B cell (primary cell): ENCODE results near the gene MYO16. TPM values are rescaled to one million over a fixed set of nuclear protein-coding genes. Genes with fewer than 3 reads are reported as not detected.

ENCODE experiments used
- ATAC-seq: fragments of 200-7000 bp; cut with Tn5 transposase; one replicate; pipeline ENCODE4 v1.10.0; 2021; ENCODE audit warnings: low read depth, mild to moderate bottlenecking, moderate number of reproducible peaks, moderate library complexity
- CTCF ChIA-PET: fragments of 350-600 bp; sonication (Branson Sonifier 250); formaldehyde crosslinking; loops from one replicate; lab custom pipeline; 2021; ENCODE audit warnings: antibody characterized with exemption, inconsistent platforms; lab: Charles Lee
- POLR2A ChIA-PET: fragments of 350-600 bp; sonication (Branson Sonifier 250); formaldehyde crosslinking; loops from one replicate; lab custom pipeline; 2021; ENCODE audit warnings: antibody characterized with exemption; lab: Charles Lee
- DNase-seq: peaks from one replicate; pipeline ENCODE4 v3.0.0; 2013
- H2AFZ ChIP-seq: 2 replicates; pipeline ENCODE4 v1.6.1; 2012; ENCODE audit warnings: mild to moderate bottlenecking, low read depth, low read length; ENCODE audit not compliant: insufficient read depth, poor library complexity, severe bottlenecking
- H3K27ac ChIP-seq, 2 donors: 1 replicate in 1 of 2; 2 replicates in 1 of 2; pipeline ENCODE4 v1.5.1; 2012 to 2013; ENCODE audit warnings: low read length in 2 of 2, mild to moderate bottlenecking in 2 of 2, moderate library complexity in 1 of 2
- H3K27me3 ChIP-seq, 4 experiments: fragments of 200-600 bp in 1 of 4; sonication (generic) in 1 of 4; replicated peaks in 1 of 4; 1 replicate in 2 of 4; 2 replicates in 2 of 4; pipeline versions ENCODE4 v1.6.1 to v1.7.0; 2013 to 2016; ENCODE audit warnings: low read length in 3 of 4, mild to moderate bottlenecking in 2 of 4, mixed read lengths in 1 of 4, moderate library complexity in 1 of 4; ENCODE audit not compliant: insufficient read depth in 4 of 4, control insufficient read depth in 3 of 4; ENCODE audit errors: control extremely low read depth in 1 of 4
- H3K36me3 ChIP-seq, 2 experiments: replicated peaks in 1 of 2; 1 replicate in 1 of 2; 2 replicates in 1 of 2; pipeline versions ENCODE4 v1.6.1 to v1.7.1; 2013; ENCODE audit warnings: low read length in 1 of 2; ENCODE audit not compliant: insufficient read depth in 2 of 2, control insufficient read depth in 1 of 2; ENCODE audit errors: control extremely low read depth in 1 of 2, extremely low read depth in 1 of 2
- H3K4me1 ChIP-seq, 2 donors: fragments of 200-600 bp in 1 of 2; sonication (generic) in 1 of 2; 1 replicate in 1 of 2; 2 replicates in 1 of 2; pipeline versions ENCODE4 v1.5.1 to v1.6.1; 2013 to 2017; ENCODE audit warnings: low read length in 2 of 2; ENCODE audit not compliant: control insufficient read depth in 2 of 2, insufficient read depth in 2 of 2
- H3K4me2 ChIP-seq: replicated peaks from 2 replicates; pipeline ENCODE3; 2012; ENCODE audit warnings: mild to moderate bottlenecking, low read depth, low read length; ENCODE audit not compliant: poor library complexity, severe bottlenecking
- H3K4me3 ChIP-seq, 5 experiments: fragments of 200-600 bp in 1 of 5; sonication (generic) in 1 of 5; 1 replicate in 3 of 5; 2 replicates in 2 of 5; pipeline versions ENCODE4 v1.5.1 to v1.7.0; 2011 to 2016; ENCODE audit warnings: low read length in 4 of 5, mild to moderate bottlenecking in 4 of 5, low read depth in 2 of 5, control low read depth in 1 of 5, moderate library complexity in 1 of 5; ENCODE audit not compliant: insufficient read depth in 1 of 5; ENCODE audit errors: control extremely low read depth in 1 of 5, extremely low read depth in 1 of 5
- H3K79me2 ChIP-seq: fragments of 200-600 bp; sonication (generic); one replicate; pipeline ENCODE4 v1.6.0; 2016; ENCODE audit warnings: low read length; ENCODE audit not compliant: control insufficient read depth, insufficient read depth
- H3K9ac ChIP-seq: fragments of 200-600 bp; sonication (generic); 2 replicates; pipeline ENCODE4 v1.6.1; 2017; ENCODE audit warnings: mild to moderate bottlenecking, low read length, moderate library complexity
- H3K9me3 ChIP-seq, 3 donors: one replicate each; pipeline versions ENCODE4 v1.6.1 to v1.7.1; 2013; ENCODE audit warnings: low read length in 2 of 3; ENCODE audit not compliant: control insufficient read depth in 2 of 3, insufficient read depth in 1 of 3; ENCODE audit errors: control extremely low read depth in 1 of 3
- H4K20me1 ChIP-seq: 2 replicates; pipeline ENCODE4 v1.6.0; 2012; ENCODE audit warnings: mild to moderate bottlenecking, low read length; ENCODE audit not compliant: insufficient read depth, control insufficient read depth, poor library complexity, severe bottlenecking
- H3K27ac Mint-ChIP-seq: one replicate; pipeline ENCODE4 v1.8.0; 2021; ENCODE audit warnings: mixed read lengths
- H3K27me3 Mint-ChIP-seq: one replicate; pipeline ENCODE4 v1.8.0; 2021; ENCODE audit warnings: mixed read lengths
- H3K4me1 Mint-ChIP-seq: one replicate; pipeline ENCODE4 v1.8.0; 2021; ENCODE audit warnings: mixed read lengths
- H3K4me3 Mint-ChIP-seq: one replicate; pipeline ENCODE4 v1.8.0; 2021; ENCODE audit warnings: mixed read lengths
- H3K9me3 Mint-ChIP-seq: one replicate; pipeline ENCODE4 v1.8.0; 2022; ENCODE audit warnings: mixed read lengths; ENCODE audit not compliant: insufficient read depth
- EZH2 ChIP-seq: IDR thresholded peaks from 2 replicates; pipeline ENCODE4 v1.6.1; 2012; ENCODE audit warnings: borderline replicate concordance, low read depth, mild to moderate bottlenecking, moderate library complexity, low read length; ENCODE audit not compliant: insufficient read depth, poor library complexity, severe bottlenecking
- WGBS: methylation state at CpG from one replicate; pipeline ENCODE4 v1.1.5; 2013; ENCODE audit warnings: missing lambda C conversion rate; ENCODE audit not compliant: insufficient coverage; 5-methylcytosine and 5-hydroxymethylcytosine counted together
- intact Hi-C: fragments of 100-400 bp; cut with micrococcal nuclease; formaldehyde crosslinking; loops from one replicate; pipeline ENCODE4 v1.10.0; 2022
- polyA plus RNA-seq: library from polyadenylated mRNA; depleted of rRNA; stranded (reverse); fragments of >200 nt; gene quantifications from 2 replicates; pipeline ENCODE4 v1.2.3, GENCODE V29; 2012
- total RNA-seq, 2 donors: library from RNA; stranded (reverse); fragments of 120-200 nt in 1 of 2; gene quantifications; 1 replicate in 1 of 2; 2 replicates in 1 of 2; pipeline versions ENCODE4 v1.2.3 to v1.2.4, GENCODE V29; 2013 to 2022
- TF ChIP-seq, protein P1 (sequence below): fragments of 200-600 bp; IDR thresholded peaks from one replicate; pipeline ENCODE4 v1.8.0; 2022; ENCODE audit warnings: antibody characterized with exemption, mild to moderate bottlenecking

Gene MYO16
- total and polyA plus RNA-seq, 2 donors (not counting 1 experiment from before 2014, with no cell fraction given): not detected

DNA sequence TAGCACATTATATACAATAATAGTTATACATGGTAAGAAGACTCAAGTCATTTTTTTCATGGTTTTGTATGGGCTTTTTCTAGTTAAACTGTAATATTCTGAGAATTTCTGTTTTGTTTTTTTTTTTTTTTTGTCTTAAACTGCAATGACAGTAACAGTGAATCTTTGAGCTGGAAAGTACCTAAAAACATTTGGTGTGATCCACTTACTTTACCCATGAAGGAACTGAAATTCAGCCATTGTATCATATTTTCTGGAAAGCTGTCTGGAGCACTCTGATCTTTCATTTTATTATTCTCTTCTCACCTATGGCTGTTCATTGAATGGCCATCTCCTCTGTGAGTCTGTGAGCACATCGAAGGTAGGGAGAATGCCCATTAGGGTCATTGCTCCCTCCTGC, 37.8 kb downstream of the MYO16 start:
- no peak overlapping the region for H3K4me3 Mint-ChIP-seq
- no peak overlapping the region for H3K9ac ChIP-seq
- H3K79me2 ChIP-seq: no peaks in the 10 kb centered on the region
- no peak overlapping the region for H3K27ac ChIP-seq
- WGBS: no CpG with 5 or more reads among the region's 1 CpG
- ATAC-seq (no peak), DNase-seq (no peak)
- CTCF ChIA-PET: no interaction called here
- H3K9me3 Mint-ChIP-seq: peaks cover 14% of the 10 kb centered on the region
- no peaks in the 10 kb centered on the region for H4K20me1 ChIP-seq
- no peaks in the 10 kb centered on the region for H3K4me1 Mint-ChIP-seq
- H3K27ac Mint-ChIP-seq: no peak overlapping the region
- TF ChIP-seq, protein P1, sequence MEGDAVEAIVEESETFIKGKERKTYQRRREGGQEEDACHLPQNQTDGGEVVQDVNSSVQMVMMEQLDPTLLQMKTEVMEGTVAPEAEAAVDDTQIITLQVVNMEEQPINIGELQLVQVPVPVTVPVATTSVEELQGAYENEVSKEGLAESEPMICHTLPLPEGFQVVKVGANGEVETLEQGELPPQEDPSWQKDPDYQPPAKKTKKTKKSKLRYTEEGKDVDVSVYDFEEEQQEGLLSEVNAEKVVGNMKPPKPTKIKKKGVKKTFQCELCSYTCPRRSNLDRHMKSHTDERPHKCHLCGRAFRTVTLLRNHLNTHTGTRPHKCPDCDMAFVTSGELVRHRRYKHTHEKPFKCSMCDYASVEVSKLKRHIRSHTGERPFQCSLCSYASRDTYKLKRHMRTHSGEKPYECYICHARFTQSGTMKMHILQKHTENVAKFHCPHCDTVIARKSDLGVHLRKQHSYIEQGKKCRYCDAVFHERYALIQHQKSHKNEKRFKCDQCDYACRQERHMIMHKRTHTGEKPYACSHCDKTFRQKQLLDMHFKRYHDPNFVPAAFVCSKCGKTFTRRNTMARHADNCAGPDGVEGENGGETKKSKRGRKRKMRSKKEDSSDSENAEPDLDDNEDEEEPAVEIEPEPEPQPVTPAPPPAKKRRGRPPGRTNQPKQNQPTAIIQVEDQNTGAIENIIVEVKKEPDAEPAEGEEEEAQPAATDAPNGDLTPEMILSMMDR: no peak
- TF ChIP-seq EZH2: no peak
- H3K27me3 ChIP-seq: no peaks in the 10 kb centered on the region
- intact Hi-C loops: no loop called here
- no peak overlapping the region for H3K4me3 ChIP-seq
- POLR2A ChIA-PET: no interaction called here
- H3K27me3 Mint-ChIP-seq: no peaks in the 10 kb centered on the region
- peaks cover 0 to 12% (median 0%) of the 10 kb centered on the region in 3 donors for H3K9me3 ChIP-seq
- H3K36me3 ChIP-seq: no peaks in the 10 kb centered on the region
- no peak overlapping the region for H3K4me2 ChIP-seq
- no peak overlapping the region for H2AFZ ChIP-seq
- no peaks in the 10 kb centered on the region for H3K4me1 ChIP-seq

DNA sequence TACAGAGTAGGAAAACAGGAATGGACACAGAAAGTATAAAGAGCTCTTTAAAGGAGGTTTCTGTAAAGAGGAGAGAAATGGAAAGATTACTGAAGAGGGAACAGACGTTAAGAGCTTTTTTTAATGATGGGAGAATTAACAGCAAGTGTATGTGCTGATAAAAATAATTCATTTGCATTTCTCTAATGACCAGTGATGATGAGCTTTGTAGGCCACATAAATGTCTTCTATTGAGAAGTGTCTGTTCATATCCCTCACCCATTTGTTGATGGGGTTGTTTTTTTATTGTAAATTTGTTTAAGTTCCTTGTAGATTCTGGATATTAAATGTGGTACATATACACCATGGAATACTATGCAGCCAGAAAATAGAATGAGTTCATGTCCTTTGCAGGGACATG, 40.0 kb downstream of the MYO16 start:
- no peak for DNase-seq

More for the DNA sequence above, 40.0 kb downstream of the MYO16 start:
- Mint-ChIP-seq H3K4me3 (no peak overlapping the region), H3K9me3 (peaks cover 14% of the 10 kb centered on the region), H3K4me1 (no peaks in the 10 kb centered on the region), H3K27me3 (no peaks in the 10 kb centered on the region), H3K27ac (no peak overlapping the region)
- Histone ChIP-seq H3K4me2 (no peak overlapping the region), H3K79me2 (no peaks in the 10 kb centered on the region), H3K4me1 (no peaks in the 10 kb centered on the region), H4K20me1 (no peaks in the 10 kb centered on the region), H3K27ac (no peak overlapping the region), H3K27me3 (no peaks in the 10 kb centered on the region), H3K36me3 (no peaks in the 10 kb centered on the region), H3K4me3 (no peak overlapping the region), H2AFZ (no peak overlapping the region), H3K9me3 (peaks cover 0 to 6% (median 0%) of the 10 kb centered on the region in 3 donors), H3K9ac (no peak overlapping the region)
- CTCF ChIA-PET: no interaction called here
- POLR2A ChIA-PET: no interaction called here
- TF ChIP-seq EZH2: no peak
- TF ChIP-seq, protein P1: no peak
- 60% methylated on average over 1 of the region's 1 CpG for WGBS
- intact Hi-C loops: no loop called here
- no peak for ATAC-seq
